GM10248 (cell line): ENCODE results near the gene DTX4.

Experiments used
- CTCF ChIA-PET: fragments of 300-600 bp; sonication (Branson Sonifier 250); formaldehyde crosslinking; extraction: SDS; loops from one replicate; lab custom pipeline; 2021; ENCODE audit warnings: antibody characterized with exemption; lab: Yijun Ruan, JAX
- POLR2A ChIA-PET: fragments of 350-650 bp; sonication (Branson Sonifier 250); formaldehyde crosslinking; extraction: SDS; loops from one replicate; lab custom pipeline; 2020; ENCODE audit warnings: antibody characterized with exemption; lab: Yijun Ruan, JAX
- DNase-seq: peaks from one replicate; pipeline ENCODE4 v3.0.0; 2012; ENCODE audit errors: extremely low spot score
- CTCF ChIP-seq: IDR thresholded peaks from 2 replicates; pipeline ENCODE4 v1.5.1; 2012; ENCODE audit warnings: mild to moderate bottlenecking, low read depth; ENCODE audit errors: extremely low read depth, missing control alignments, control extremely low read depth

DTX4 gene

GRCh38 chr11:59151761-59152160, 20.2 kb upstream of the DTX4 start:
- no peak for DNase-seq
- POLR2A ChIA-PET: no interaction called here
- no peak for TF ChIP-seq CTCF
- CTCF ChIA-PET: interaction anchor here (0.8 to 3.5 kb wide), 11 partner anchors 9 to 284 kb away, joined by 3 to 20 read pairs (median 4); partner anchors contain the start of genes DTX4, FAM111A and OR5A1

GRCh38 chr11:59152312-59152951, 19.5 kb upstream of the DTX4 start:
- POLR2A ChIA-PET: no interaction called here
- CTCF ChIA-PET: interaction anchor here (0.6 to 3.5 kb wide), 12 partner anchors 8 to 283 kb away, joined by 3 to 20 read pairs (median 4); partner anchors contain the start of genes DTX4, FAM111A and OR5A1
- TF ChIP-seq CTCF: no peak
- DNase-seq: peak; percentile 48

GRCh38 chr11:59154610-59155009, 17.3 kb upstream of the DTX4 start:
- no peak for TF ChIP-seq CTCF
- ChIA-PET CTCF (interaction anchor here (3.0 to 8.7 kb wide), 2 partner anchors 13 to 14 kb away, joined by 10 to 116 read pairs; partner anchors contain the start of genes DTX4 and FAM111A), POLR2A (no interaction called here)
- DNase-seq: no peak

GRCh38 chr11:59157433-59157832, 14.5 kb upstream of the DTX4 start:
- no peak for TF ChIP-seq CTCF
- POLR2A ChIA-PET: interaction anchor here (0.6 kb wide), 1 partner anchor 512 kb away, joined by 4 read pairs; the partner anchor contains the start of gene PATL1
- CTCF ChIA-PET: interaction anchor here (1.0 to 8.7 kb wide), 34 partner anchors 8 to 1354 kb away, joined by 3 to 116 read pairs (median 7); partner anchors contain the start of genes DTX4, FAM111A, FAM111B and LPXN
- no peak for DNase-seq

GRCh38 chr11:59158206-59159068, 13.5 kb upstream of the DTX4 start:
- peak; percentile 64 for DNase-seq
- CTCF ChIA-PET: interaction anchor here (0.6 to 8.7 kb wide), 92 partner anchors 9 to 1496 kb away, joined by 3 to 116 read pairs (median 4); partner anchors contain the start of genes DTX4, FAM111A, FAM111B and LPXN
- peak; percentile 71 for TF ChIP-seq CTCF
- POLR2A ChIA-PET: interaction anchor here (0.6 to 1.3 kb wide), 2 partner anchors 16 to 511 kb away, joined by 4 to 8 read pairs; partner anchors contain the start of genes FAM111A and PATL1

GRCh38 chr11:59164028-59164427, 7.9 kb upstream of the DTX4 start:
- TF ChIP-seq CTCF: no peak
- no peak for DNase-seq
- POLR2A ChIA-PET: no interaction called here
- CTCF ChIA-PET: interaction anchor here (0.8 to 26.3 kb wide), 4 partner anchors 8 to 119 kb away, joined by 3 to 962 read pairs (median 5); partner anchors contain the start of genes DTX4 and MPEG1
